Measurements from ENCODE around the gene CERS5. TPM values are rescaled to one million over a fixed set of nuclear protein-coding genes. Genes with fewer than 3 reads are reported as not detected.
"Not testable (repeated sequence)": the region's sequence is repeated elsewhere in the genome, so short reads cannot be mapped to it uniquely, and the experiment has no call there.

CERS5 gene
- total RNA-seq, 2 donors from 2014 or later = 82.5 to 87.6 TPM

DNA sequence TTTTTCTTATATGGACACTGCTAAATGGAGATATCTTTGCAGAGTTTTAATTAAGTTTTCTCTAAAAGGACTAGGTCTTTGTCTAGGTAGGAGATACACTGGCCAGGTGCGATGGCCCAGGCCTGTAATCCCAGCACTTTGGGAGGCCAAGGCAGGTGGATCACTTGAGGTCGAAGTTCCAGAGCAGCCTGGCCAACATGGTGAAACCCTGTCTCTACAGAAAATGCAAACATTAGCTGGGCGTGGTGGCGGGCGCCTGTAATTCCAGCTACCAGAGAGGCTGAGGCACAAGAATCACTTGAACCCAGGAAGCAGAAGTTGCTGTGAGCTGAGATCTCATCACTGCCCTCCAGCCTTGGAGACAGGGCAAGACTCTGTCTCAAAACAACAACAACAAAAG lies 17.1 kb upstream of the CERS5 start:
- Mint-ChIP-seq H3K4me3 (no peak overlapping the region), H3K27me3 (ENCODE audit: low read depth) (no peaks in the 10 kb centered on the region), H3K9me3 (no peaks in the 10 kb centered on the region), H3K36me3 (ENCODE audit: insufficient read depth in 2 of 2) (peaks cover 2 to 23% of the 10 kb centered on the region in 2 donors), H3K27ac (peak overlapping the region; percentile 99), H3K4me1 (ENCODE audit: low read depth) (peaks cover 56% of the 10 kb centered on the region)
- ATAC-seq (replicated peaks in 1 of 2) (no peak), DNase-seq (no peak)

DNA sequence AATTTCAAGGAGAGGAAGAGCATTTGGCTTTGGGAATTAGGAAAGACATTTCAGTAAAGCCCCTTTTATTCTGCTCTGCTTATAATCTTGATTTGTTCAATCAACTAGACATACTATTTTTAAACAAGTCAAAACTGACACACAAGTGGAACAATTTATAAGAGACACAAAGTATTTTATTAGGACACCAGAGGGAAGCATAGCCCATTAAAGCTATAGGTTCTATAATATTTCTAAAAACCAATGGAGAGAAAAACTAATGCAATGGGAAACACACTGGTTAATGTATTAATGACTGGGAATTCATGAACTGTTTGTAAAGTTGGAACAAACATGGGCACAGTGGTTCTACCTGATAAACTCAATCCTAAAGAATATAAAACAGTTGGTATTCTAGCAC lies 15.3 kb upstream of the CERS5 start:
- ATAC-seq (replicated peaks in 1 of 2) = no peak
- H3K27ac Mint-ChIP-seq = peak overlapping the region; percentile 89
- no peak overlapping the region for H3K4me3 Mint-ChIP-seq
- DNase-seq = no peak
- H3K4me1 Mint-ChIP-seq (ENCODE audit: low read depth) = peaks cover 38% of the 10 kb centered on the region
- H3K9me3 Mint-ChIP-seq = no peaks in the 10 kb centered on the region
- H3K27me3 Mint-ChIP-seq (ENCODE audit: low read depth) = no peaks in the 10 kb centered on the region
- peaks cover 2 to 24% of the 10 kb centered on the region in 2 donors for H3K36me3 Mint-ChIP-seq (ENCODE audit: insufficient read depth in 2 of 2)

DNA sequence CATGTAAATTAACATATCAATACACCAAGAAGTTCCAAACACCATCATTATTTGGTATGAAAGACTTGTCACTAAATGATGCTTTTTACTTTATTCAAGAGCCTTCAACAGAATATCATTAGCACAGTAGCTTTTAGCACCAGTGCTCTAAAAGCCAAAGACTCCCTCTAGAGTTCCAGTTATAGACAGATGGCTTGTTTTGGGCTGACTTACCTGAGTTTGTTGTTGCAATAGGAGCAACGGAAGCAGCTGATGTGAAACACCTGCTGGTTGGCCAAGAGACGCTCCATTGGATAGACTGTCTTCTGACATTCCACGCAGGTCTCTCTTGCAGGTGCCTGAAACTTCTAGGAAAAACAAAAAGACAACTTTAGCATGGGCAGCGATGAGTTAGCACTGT lies 14.5 kb upstream of the CERS5 start:
- ATAC-seq (replicated peaks in 1 of 2) (no peak), DNase-seq (no peak)
- Mint-ChIP-seq H3K36me3 (ENCODE audit: insufficient read depth in 2 of 2) (peaks cover 5 to 30% of the 10 kb centered on the region in 2 donors), H3K27ac (peak overlapping the region; percentile 61), H3K4me1 (ENCODE audit: low read depth) (peaks cover 31% of the 10 kb centered on the region), H3K27me3 (ENCODE audit: low read depth) (no peaks in the 10 kb centered on the region), H3K4me3 (no peak overlapping the region), H3K9me3 (no peaks in the 10 kb centered on the region)

DNA sequence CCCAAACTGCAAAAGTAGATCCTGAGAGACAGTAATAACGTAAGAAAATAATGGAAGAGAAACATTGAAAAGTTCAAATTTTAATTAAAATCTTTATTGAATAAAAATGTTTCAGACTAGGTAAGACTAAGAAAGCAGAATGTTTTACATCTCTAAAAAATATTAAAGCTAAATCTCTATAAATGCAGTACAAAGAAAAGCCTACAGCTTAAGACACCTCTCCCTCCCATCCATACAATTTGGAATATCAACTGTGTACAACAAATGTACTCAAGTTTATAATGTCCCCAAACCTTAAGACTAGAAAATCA lies 8.5 kb upstream of the CERS5 start:
- Mint-ChIP-seq H3K4me1 (ENCODE audit: low read depth) (no peaks in the 10 kb centered on the region), H3K4me3 (no peak overlapping the region), H3K36me3 (ENCODE audit: insufficient read depth in 2 of 2) (peaks cover 3 to 13% of the 10 kb centered on the region in 2 donors), H3K9me3 (no peaks in the 10 kb centered on the region), H3K27me3 (ENCODE audit: low read depth) (no peaks in the 10 kb centered on the region), H3K27ac (peak overlapping the region; percentile 34)
- DNase-seq (no peak), ATAC-seq (replicated peaks in 1 of 2) (no peak)

DNA sequence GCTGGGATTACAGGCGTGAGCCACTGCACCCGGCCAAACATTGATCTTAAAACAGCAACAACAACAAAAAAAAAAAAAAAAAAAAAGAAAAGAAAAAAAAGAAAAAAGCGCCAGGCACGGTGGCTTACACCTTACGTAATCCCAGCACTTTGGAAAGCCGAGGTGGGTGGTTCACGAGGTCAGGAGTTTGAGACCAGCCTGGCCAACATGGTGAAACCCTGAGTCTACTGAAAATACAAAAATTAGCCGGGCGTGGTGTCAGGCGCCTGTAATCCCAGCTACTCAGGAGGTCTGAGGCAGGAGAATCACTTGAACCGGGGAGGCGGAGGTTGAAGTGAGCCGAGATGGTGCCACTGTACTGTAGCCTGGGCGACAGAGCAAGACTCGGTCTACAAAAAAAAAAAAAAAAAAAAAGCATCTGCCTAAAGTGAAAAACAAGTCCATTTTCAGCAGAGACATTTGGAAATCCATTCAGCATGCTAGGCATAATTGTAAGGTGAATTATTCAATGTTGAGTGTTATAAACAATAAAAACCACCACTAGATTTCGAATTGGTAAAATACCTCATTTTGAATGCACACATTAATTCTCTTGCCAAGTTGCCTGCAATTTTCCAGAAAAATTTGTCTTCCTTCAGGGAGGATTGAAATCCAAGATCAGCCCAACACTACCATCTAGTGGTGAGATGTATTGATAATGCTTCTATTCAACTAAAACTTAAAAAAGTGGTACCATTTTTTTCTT lies 8.0 kb upstream of the CERS5 start:
- no peak overlapping the region for H3K27ac Mint-ChIP-seq
- peaks cover 3 to 13% of the 10 kb centered on the region in 2 donors for H3K36me3 Mint-ChIP-seq (ENCODE audit: insufficient read depth in 2 of 2)
- no peaks in the 10 kb centered on the region for H3K4me1 Mint-ChIP-seq (ENCODE audit: low read depth)
- H3K4me3 Mint-ChIP-seq = no peak overlapping the region
- no peaks in the 10 kb centered on the region for H3K27me3 Mint-ChIP-seq (ENCODE audit: low read depth)
- no peak for DNase-seq
- no peaks in the 10 kb centered on the region for H3K9me3 Mint-ChIP-seq
- ATAC-seq (replicated peaks in 1 of 2) = no peak

DNA sequence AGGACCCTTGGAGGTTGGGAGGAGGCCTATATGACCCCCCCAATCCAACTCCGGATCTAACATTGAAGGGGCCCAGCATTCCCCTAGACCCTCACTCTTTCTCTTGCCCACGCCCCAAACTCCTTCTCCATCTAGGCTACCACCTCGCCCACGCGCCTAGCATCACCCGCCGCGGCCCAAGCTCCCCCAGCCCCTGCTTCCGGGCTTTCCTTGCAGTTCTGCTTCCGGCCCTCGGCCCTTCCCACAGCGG lies 445 bp downstream of the CERS5 start:
- no peaks in the 10 kb centered on the region for H3K9me3 Mint-ChIP-seq
- H3K27me3 Mint-ChIP-seq (ENCODE audit: low read depth) = no peaks in the 10 kb centered on the region
- DNase-seq (peak; percentile 81 to 83), ATAC-seq (replicated peaks in 1 of 2) (peak; percentile 41 to 54)
- H3K4me1 Mint-ChIP-seq (ENCODE audit: low read depth) = peaks cover 45% of the 10 kb centered on the region
- peaks cover 6 to 8% of the 10 kb centered on the region in 2 donors for H3K36me3 Mint-ChIP-seq (ENCODE audit: insufficient read depth in 2 of 2)
- peak overlapping the region; percentile 82 for H3K27ac Mint-ChIP-seq
- peak overlapping the region; percentile 88 to 97 for H3K4me3 Mint-ChIP-seq

DNA sequence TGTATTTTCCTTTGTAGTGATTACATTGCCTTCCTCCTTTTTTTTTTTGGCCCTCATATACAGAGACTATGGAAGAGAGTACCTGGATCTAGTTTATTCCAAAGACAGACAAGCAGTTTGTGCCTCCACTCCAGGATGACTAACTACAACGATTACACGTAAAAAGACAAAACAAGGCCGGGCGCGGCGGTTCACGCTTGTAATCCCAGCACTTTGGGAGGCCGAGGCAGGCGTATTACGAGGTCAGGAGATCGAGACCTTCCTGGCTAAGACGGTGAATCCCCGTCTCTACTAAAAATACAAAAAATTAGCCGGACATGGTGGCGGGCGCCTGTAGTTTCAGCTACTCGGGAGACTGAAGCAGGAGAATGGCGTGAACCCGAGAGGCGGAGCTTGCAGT lies 2.2 kb downstream of the CERS5 start:
- H3K27ac Mint-ChIP-seq = peak overlapping the region; percentile 32
- peaks cover 57% of the 10 kb centered on the region for H3K4me1 Mint-ChIP-seq (ENCODE audit: low read depth)

DNA sequence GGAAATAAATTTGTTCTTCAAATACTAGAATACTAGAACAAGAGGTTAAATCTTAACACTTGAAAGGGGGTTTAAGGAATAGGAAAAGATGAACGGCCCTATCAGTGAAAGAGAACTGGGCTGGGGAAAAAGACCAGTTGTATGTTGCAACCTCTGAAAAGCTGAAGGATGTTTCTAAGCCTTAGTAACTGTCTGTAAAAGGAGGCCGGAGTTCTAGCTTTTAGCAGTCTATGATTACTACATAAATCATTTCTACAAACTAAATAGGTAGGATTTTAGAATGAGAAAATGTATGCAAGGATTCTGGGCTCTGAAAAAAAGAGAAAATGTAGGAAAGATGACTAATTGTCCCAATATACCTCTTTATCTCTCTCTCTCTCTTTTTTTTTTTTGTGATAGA lies 4.9 kb downstream of the CERS5 start:
- Mint-ChIP-seq H3K36me3 (ENCODE audit: insufficient read depth in 2 of 2) (peaks cover 6 to 12% of the 10 kb centered on the region in 2 donors), H3K27ac (peak overlapping the region; percentile 12), H3K27me3 (ENCODE audit: low read depth) (no peaks in the 10 kb centered on the region), H3K4me3 (no peak overlapping the region), H3K9me3 (no peaks in the 10 kb centered on the region), H3K4me1 (ENCODE audit: low read depth) (peaks cover 69% of the 10 kb centered on the region)
- DNase-seq (no peak), ATAC-seq (replicated peaks in 1 of 2) (no peak)

More for the DNA sequence above, 2.2 kb downstream of the CERS5 start:
- Mint-ChIP-seq H3K27me3 (ENCODE audit: low read depth) (no peaks in the 10 kb centered on the region), H3K36me3 (ENCODE audit: insufficient read depth in 2 of 2) (peaks cover 6 to 8% of the 10 kb centered on the region in 2 donors), H3K4me3 (peak overlapping the region; percentile 88 to 97), H3K9me3 (no peaks in the 10 kb centered on the region)
- ATAC-seq (replicated peaks in 1 of 2) (no peak), DNase-seq (no peak)

DNA sequence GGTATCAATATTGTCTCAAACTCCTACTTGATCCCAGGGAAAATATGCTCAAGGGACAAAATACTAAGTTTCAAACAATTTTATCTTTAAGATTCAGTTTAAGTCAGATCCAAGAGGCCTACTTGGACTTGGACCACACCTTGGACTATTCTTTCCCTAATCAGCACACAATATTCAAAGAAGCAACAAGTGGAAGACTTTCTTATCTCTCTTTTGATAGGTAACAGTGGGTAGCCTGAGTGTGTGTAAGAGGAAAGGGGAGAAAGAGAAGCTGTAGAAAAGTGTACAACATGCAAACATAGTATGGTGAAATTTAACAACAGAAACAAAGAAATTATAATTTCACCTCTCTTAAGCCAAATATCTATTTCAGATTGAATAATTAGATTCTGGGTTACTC lies 6.5 kb downstream of the CERS5 start:
- H3K4me3 Mint-ChIP-seq = no peak overlapping the region

DNA sequence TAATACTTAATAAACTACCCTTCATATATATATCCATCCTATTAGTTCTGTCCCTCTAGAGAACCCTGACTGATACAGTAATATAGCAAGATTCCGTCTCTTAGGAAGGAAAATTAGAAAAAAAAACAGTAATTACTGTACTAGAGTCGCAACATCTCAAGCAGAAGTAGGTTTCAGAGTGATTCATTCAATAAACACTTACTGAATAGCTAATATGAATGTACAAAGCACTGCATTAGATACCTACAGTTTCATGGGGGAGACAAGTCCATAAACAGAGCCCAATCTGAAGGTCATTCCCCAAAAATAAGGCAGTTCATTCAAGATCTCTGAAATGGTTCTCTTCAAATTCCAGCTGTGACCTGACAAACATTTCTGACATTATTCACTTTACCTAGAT lies 9.9 kb downstream of the CERS5 start:
- peaks cover 36% of the 10 kb centered on the region for H3K4me1 Mint-ChIP-seq (ENCODE audit: low read depth)
- DNase-seq (no peak), ATAC-seq (replicated peaks in 1 of 2) (peak; percentile 31 to 70)
- no peaks in the 10 kb centered on the region for H3K27me3 Mint-ChIP-seq (ENCODE audit: low read depth)
- no peaks in the 10 kb centered on the region for H3K9me3 Mint-ChIP-seq
- H3K27ac Mint-ChIP-seq = peak overlapping the region; percentile 79
- H3K4me3 Mint-ChIP-seq = peak overlapping the region in 1 of 2 donors; percentile 51
- H3K36me3 Mint-ChIP-seq (ENCODE audit: insufficient read depth in 2 of 2) = peaks cover 0 to 7% of the 10 kb centered on the region in 2 donors

More for the DNA sequence above, 6.5 kb downstream of the CERS5 start:
- DNase-seq (no peak), ATAC-seq (replicated peaks in 1 of 2) (no peak)
- peak overlapping the region; percentile 76 for H3K27ac Mint-ChIP-seq
- H3K27me3 Mint-ChIP-seq (ENCODE audit: low read depth) = no peaks in the 10 kb centered on the region
- H3K9me3 Mint-ChIP-seq = no peaks in the 10 kb centered on the region
- H3K4me1 Mint-ChIP-seq (ENCODE audit: low read depth) = peaks cover 62% of the 10 kb centered on the region
- peaks cover 0 to 6% of the 10 kb centered on the region in 2 donors for H3K36me3 Mint-ChIP-seq (ENCODE audit: insufficient read depth in 2 of 2)

DNA sequence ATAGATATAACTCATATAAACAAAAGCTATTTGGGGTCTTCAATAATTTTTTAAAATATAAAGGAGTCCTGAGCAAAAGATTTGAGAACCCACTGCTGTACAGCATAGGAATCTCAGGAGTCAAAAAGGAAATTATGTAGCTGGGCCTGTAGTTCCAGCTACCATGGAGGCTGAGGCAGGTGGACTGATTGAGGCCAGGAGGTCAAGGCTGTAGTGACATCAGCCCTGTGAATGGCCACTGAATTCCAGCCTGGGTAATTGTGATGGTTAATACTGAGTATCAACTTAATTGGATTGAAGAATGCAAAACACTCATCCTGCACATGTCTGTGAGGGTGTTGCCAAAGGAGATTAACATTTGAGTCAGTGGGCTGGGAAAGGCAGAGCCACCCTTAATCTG lies 10.5 kb downstream of the CERS5 start:
- H3K4me1 Mint-ChIP-seq (ENCODE audit: low read depth) = peaks cover 39% of the 10 kb centered on the region
- DNase-seq (no peak), ATAC-seq (replicated peaks in 1 of 2) (no peak)
- H3K27me3 Mint-ChIP-seq (ENCODE audit: low read depth) = no peaks in the 10 kb centered on the region
- H3K4me3 Mint-ChIP-seq = no peak overlapping the region
- no peak overlapping the region for H3K27ac Mint-ChIP-seq
- H3K36me3 Mint-ChIP-seq (ENCODE audit: insufficient read depth in 2 of 2) = peaks cover 0 to 7% of the 10 kb centered on the region in 2 donors
- no peaks in the 10 kb centered on the region for H3K9me3 Mint-ChIP-seq

DNA sequence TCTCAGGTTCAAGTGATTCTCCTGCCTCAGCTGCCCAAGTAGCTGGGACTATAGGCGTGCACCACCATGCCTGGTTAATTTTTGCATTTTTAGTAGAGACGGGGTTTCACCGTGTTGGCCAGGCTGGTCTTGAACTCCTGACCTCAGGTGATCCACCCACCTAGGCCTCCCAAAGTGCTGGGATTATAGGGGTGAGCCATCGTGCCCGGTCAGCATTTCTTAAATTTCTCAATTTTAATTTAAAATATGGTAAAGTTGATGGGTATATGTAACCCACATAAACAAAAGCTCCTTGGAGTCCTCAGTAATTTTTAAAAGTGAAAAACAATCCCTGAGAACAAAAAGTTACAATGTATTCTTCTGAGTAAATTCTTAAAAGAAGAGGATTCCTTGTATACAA lies 12.2 kb downstream of the CERS5 start:
- not testable (repeated sequence) for ATAC-seq (replicated peaks in 1 of 2); H3K27ac Mint-ChIP-seq; H3K36me3 Mint-ChIP-seq (ENCODE audit: insufficient read depth in 2 of 2); H3K9me3 Mint-ChIP-seq; H3K27me3 Mint-ChIP-seq (ENCODE audit: low read depth); DNase-seq; H3K4me3 Mint-ChIP-seq
- H3K4me1 Mint-ChIP-seq (ENCODE audit: low read depth) = peaks cover 44% of the 10 kb centered on the region

DNA sequence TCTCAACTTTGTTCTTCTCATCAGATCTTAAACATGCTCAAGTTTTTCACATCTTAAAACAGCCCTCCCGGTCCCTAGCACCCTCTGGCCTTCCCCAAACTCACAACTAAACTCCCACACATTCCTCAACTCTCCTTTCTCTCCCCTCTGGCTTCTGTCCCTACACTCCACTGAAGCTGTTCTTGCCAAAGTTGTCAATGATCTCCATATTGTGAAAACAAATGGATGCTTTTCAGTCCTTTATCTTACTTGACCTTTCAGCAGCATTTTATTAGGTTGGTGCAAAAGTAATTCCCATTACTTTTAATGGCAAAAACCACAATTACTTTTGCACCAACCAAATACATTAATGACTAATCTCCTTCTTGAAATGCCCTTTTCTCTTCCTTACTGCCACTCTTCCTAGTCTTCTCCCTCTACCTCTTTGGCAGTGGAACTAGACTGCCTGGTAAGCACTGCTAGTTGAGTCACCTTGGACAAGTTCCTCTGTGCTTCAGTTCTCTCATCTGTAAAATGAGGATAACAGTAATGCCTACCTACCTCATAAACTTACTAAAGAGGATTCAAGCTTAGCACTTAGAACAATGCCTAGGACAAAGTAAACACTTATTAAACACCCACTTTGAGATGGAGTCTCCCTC lies 16.0 kb downstream of the CERS5 start:
- Mint-ChIP-seq H3K4me1 (ENCODE audit: low read depth) (peaks cover 33% of the 10 kb centered on the region), H3K27me3 (ENCODE audit: low read depth) (no peaks in the 10 kb centered on the region), H3K27ac (no peak overlapping the region), H3K9me3 (no peaks in the 10 kb centered on the region), H3K36me3 (ENCODE audit: insufficient read depth in 2 of 2) (peaks cover 0 to 3% of the 10 kb centered on the region in 2 donors), H3K4me3 (no peak overlapping the region)
- no peak for DNase-seq
- no peak for ATAC-seq (replicated peaks in 1 of 2)

DNA sequence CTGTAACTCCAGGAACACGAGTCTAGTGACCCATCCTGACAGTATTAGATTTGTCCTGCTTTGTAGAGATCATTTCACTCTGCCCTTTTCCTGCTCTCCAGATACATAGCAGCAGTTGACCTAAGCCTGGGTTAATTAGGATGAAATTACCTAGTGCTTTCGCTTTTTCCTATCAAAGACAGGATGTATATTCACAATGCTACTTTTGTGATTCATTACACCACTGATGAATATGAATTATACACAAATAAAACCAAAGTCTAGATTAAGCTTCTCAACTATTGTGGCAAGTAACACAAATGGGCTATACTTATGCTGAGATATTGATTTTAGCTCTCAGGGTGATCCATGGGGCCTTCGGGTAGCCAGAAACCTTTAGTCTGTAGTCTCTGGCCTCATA lies 17.9 kb downstream of the CERS5 start:
- peaks cover 33% of the 10 kb centered on the region for H3K4me1 Mint-ChIP-seq (ENCODE audit: low read depth)
- peak overlapping the region; percentile 37 for H3K27ac Mint-ChIP-seq
- H3K4me3 Mint-ChIP-seq = peak overlapping the region in 1 of 2 donors; percentile 19
- H3K27me3 Mint-ChIP-seq (ENCODE audit: low read depth) = no peaks in the 10 kb centered on the region
- no peaks in the 10 kb centered on the region for H3K9me3 Mint-ChIP-seq
- DNase-seq = no peak
- peak; percentile 29 to 59 for ATAC-seq (replicated peaks in 1 of 2)
- H3K36me3 Mint-ChIP-seq (ENCODE audit: insufficient read depth in 2 of 2) = peaks cover 0 to 3% of the 10 kb centered on the region in 2 donors

Data from activated T-cell treated with anti-CD3 and anti-CD28 coated beads, Interleukin-2, amount 50 U/mL, for 72 hours (primary cell).